WTC11 (cell line): ENCODE results near the gene UBE3C.

ENCODE experiments used
- ATF2 ChIP-seq: sonication (generic); formaldehyde crosslinking; IDR thresholded peaks from 2 replicates; pipeline ENCODE4 v1.8.1; 2022; ENCODE audit warnings: low read depth, missing genetic modification reagents, borderline replicate concordance
- CTCF ChIP-seq: fragments of 200-600 bp; IDR thresholded peaks from 2 replicates; pipeline ENCODE4 v1.8.0; 2022; ENCODE audit warnings: antibody characterized with exemption
- E2F1 ChIP-seq: sonication (generic); formaldehyde crosslinking; IDR thresholded peaks from 2 replicates; pipeline ENCODE4 v1.8.0; 2022; ENCODE audit warnings: mild to moderate bottlenecking, missing genetic modification reagents
- ESRRA ChIP-seq: sonication (generic); formaldehyde crosslinking; IDR thresholded peaks from 2 replicates; pipeline ENCODE4 v1.8.1; 2022; ENCODE audit warnings: mild to moderate bottlenecking, missing genetic modification reagents, borderline replicate concordance
- ETV6 ChIP-seq: sonication (generic); formaldehyde crosslinking; IDR thresholded peaks from 2 replicates; pipeline ENCODE4 v1.8.1; 2022; ENCODE audit warnings: mild to moderate bottlenecking, missing genetic modification reagents
- FOXK1 ChIP-seq: sonication (generic); formaldehyde crosslinking; IDR thresholded peaks from 2 replicates; pipeline ENCODE4 v1.8.0; 2022; ENCODE audit warnings: mild to moderate bottlenecking, moderate library complexity, missing genetic modification reagents
- NFYB ChIP-seq: sonication (generic); formaldehyde crosslinking; conservative IDR thresholded peaks from 2 replicates; pipeline ENCODE4 v1.8.0; 2022; ENCODE audit warnings: low read depth, missing genetic modification reagents
- USF1 ChIP-seq: sonication (generic); formaldehyde crosslinking; IDR thresholded peaks from 2 replicates; pipeline ENCODE4 v1.8.0; 2022; ENCODE audit warnings: mild to moderate bottlenecking, missing genetic modification reagents
- USF2 ChIP-seq: sonication (generic); formaldehyde crosslinking; IDR thresholded peaks from 2 replicates; pipeline ENCODE4 v1.8.1; 2023; ENCODE audit warnings: mild to moderate bottlenecking, missing genetic modification reagents, moderate library complexity
- ZNF138 ChIP-seq: sonication (generic); formaldehyde crosslinking; conservative IDR thresholded peaks from 2 replicates; pipeline ENCODE4 v1.8.1; 2022; ENCODE audit warnings: mild to moderate bottlenecking, moderate library complexity, missing genetic modification reagents
- ZNF219 ChIP-seq: sonication (generic); formaldehyde crosslinking; IDR thresholded peaks from 2 replicates; pipeline ENCODE4 v1.8.0; 2023; ENCODE audit warnings: missing genetic modification reagents, mild to moderate bottlenecking, borderline replicate concordance
- ZNF232 ChIP-seq: sonication (generic); formaldehyde crosslinking; IDR thresholded peaks from 2 replicates; pipeline ENCODE4 v1.8.0; 2022; ENCODE audit warnings: mild to moderate bottlenecking, missing genetic modification reagents

- TF ChIP-seq USF2 (CRISPR knock-in tag), result no peak
- no peak for TF ChIP-seq ATF2
- TF ChIP-seq ZNF219 (CRISPR knock-in tag), result no peak
- TF ChIP-seq CTCF, result no peak
- no peak for TF ChIP-seq NFYB (CRISPR knock-in tag)
- TF ChIP-seq FOXK1 (CRISPR knock-in tag), result no peak
- no peak for TF ChIP-seq ESRRA
- no peak for TF ChIP-seq ZNF232 (CRISPR knock-in tag)
- TF ChIP-seq ZNF138 (CRISPR knock-in tag), result no peak
- TF ChIP-seq E2F1 (CRISPR knock-in tag), result no peak
- TF ChIP-seq USF1 (CRISPR knock-in tag), result no peak
- TF ChIP-seq ETV6 (CRISPR knock-in tag), result no peak
These were observed 156.0 kb downstream of the UBE3C start for GRCh38 chr7:157294773-157295172.
